ENCODE results near the gene PATL2. TPM values are rescaled to one million over a fixed set of nuclear protein-coding genes. Genes with fewer than 3 reads are reported as not detected.
A peak's percentile ranks its signal among the peaks of the same experiment; 100 is the strongest.
"Not testable (repeated sequence)": the region's sequence is repeated elsewhere in the genome, so short reads cannot be mapped to it uniquely, and the experiment has no call there.

Gene PATL2
- total RNA-seq, 2 experiments from 2014 or later: 11.2 to 14.1 TPM

DNA sequence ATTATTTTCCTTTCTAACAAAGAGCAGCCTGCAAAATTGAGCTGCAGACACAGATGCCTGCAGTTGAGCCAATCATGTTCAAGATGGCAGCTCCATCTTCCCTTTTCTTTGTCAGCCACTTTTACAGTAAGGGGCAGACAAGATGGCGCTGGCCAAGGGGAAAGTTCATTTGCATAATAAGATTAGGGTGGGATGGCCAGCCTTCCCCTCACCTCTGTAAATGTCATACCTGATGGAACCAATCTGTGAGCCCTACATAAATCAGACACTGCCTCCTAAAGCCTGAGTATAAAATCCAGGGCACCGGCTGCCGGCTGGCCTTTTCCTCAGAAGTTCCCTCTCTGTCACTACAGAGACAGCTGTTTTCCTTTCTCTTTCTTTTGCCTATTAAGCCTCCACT is 15.8 kb downstream of the PATL2 start:
- intact Hi-C loops (cut with DNase I, micrococcal nuclease): no loop called here
- Mint-ChIP-seq H3K4me3 (no peak overlapping the region), H3K27ac (no peak overlapping the region), H3K27me3 (no peaks in the 10 kb centered on the region), H3K4me1 (peaks cover 10% of the 10 kb centered on the region), H3K36me3 (ENCODE audit: low read depth) (no peaks in the 10 kb centered on the region), H3K9me3 (ENCODE audit: low read depth) (peaks cover 5% of the 10 kb centered on the region)
- DNase-seq (no peak), ATAC-seq (no peak)
- ChIA-PET POLR2A (interaction anchor here (0.6 kb wide), 1 partner anchor 668 kb away, joined by 3 read pairs; no protein-coding TSS in a partner anchor), CTCF (interaction anchor here (1.2 to 1.4 kb wide), 2 partner anchors 29 to 41 kb away, joined by 3 to 5 read pairs; partner anchors contain the start of gene TRIM69)

- Mint-ChIP-seq H3K4me1 (peaks cover 13% of the 10 kb centered on the region), H3K9me3 (ENCODE audit: low read depth) (peaks cover 2% of the 10 kb centered on the region), H3K27ac (no peak overlapping the region), H3K4me3 (no peak overlapping the region), H3K27me3 (no peaks in the 10 kb centered on the region), H3K36me3 (ENCODE audit: low read depth) (peaks cover under 1% of the 10 kb centered on the region)
- no peak for DNase-seq
- ATAC-seq: no peak
- CTCF ChIA-PET: no interaction called here
- intact Hi-C loops (cut with DNase I, micrococcal nuclease): no loop called here
- POLR2A ChIA-PET: no interaction called here
Observed at GRCh38 chr15:44694416-44694815, 16.7 kb downstream of the PATL2 start.

DNA sequence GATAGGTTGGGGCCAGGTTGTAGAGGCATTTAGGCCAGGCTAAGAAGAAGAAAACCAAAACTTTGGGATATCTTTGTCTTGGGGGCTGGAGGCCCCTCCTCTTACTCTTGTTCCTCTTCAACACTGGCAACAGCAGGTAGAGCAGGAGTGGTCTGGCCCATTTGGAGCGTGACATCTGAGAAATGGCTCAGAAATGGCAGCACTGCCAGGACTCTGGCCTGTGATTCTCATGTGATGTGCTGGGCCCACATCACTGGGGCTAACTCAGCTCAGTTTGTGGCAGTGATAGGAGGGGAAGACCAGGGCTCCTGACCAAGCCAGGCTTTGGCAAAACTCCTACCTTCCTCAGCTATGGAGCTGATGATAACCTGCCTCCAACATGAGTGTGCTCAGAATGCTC is 18.5 kb downstream of the PATL2 start:
- intact Hi-C loops (cut with DNase I, micrococcal nuclease): no loop called here
- Mint-ChIP-seq H3K4me3 (no peak overlapping the region), H3K27me3 (no peaks in the 10 kb centered on the region), H3K27ac (no peak overlapping the region), H3K4me1 (peaks cover 19% of the 10 kb centered on the region), H3K9me3 (ENCODE audit: low read depth) (peaks cover 14% of the 10 kb centered on the region), H3K36me3 (ENCODE audit: low read depth) (peaks cover 7% of the 10 kb centered on the region)
- CTCF ChIA-PET: interaction anchor here (1.2 to 2.0 kb wide), 6 partner anchors 10 to 66 kb away, joined by 3 to 7 read pairs (median 4); partner anchors contain the start of genes B2M and PATL2
- POLR2A ChIA-PET: no interaction called here
- DNase-seq: no peak
- no peak for ATAC-seq

DNA sequence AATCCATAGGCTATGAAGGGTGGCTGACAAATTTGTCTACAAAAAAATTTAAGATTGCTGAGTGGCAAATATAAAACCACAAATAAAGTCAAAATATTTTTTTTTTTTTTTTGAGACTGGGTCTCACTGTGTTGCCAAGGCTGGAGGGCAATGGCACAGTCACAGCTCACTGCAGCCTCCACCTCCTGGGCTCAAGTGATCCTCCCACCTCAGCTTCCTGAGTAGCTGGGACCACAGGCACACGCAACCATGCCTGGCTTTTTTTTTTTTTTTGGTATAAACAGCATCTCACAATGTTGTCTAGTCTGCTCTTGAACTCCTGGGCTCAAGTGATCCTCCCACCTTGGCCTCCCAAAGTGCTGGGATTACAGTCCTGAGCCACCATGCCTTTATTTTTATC is 20.9 kb downstream of the PATL2 start:
- intact Hi-C loops (cut with DNase I, micrococcal nuclease): not testable (repeated sequence)
- ATAC-seq: peak; percentile 51

GRCh38 chr15:44689318-44689717 is 21.8 kb downstream of the PATL2 start:
- H3K27me3 Mint-ChIP-seq; ATAC-seq; H3K27ac Mint-ChIP-seq; H3K4me3 Mint-ChIP-seq; intact Hi-C loops (cut with DNase I, micrococcal nuclease); DNase-seq: not testable (repeated sequence)
- peaks cover 31% of the 10 kb centered on the region for H3K9me3 Mint-ChIP-seq (ENCODE audit: low read depth)
- CTCF ChIA-PET: interaction anchor here (1.2 kb wide), 1 partner anchor 12 kb away, joined by 3 read pairs; no protein-coding TSS in a partner anchor
- H3K4me1 Mint-ChIP-seq: peaks cover 22% of the 10 kb centered on the region
- H3K36me3 Mint-ChIP-seq (ENCODE audit: low read depth): peaks cover 14% of the 10 kb centered on the region
- POLR2A ChIA-PET: interaction anchor here (0.7 to 1.9 kb wide), 2 partner anchors 11 to 22 kb away, joined by 8 to 12 read pairs; partner anchors contain the start of genes B2M and PATL2

More for the DNA sequence above, 20.9 kb downstream of the PATL2 start:
- not testable (repeated sequence) for H3K4me3 Mint-ChIP-seq, H3K27me3 Mint-ChIP-seq, H3K27ac Mint-ChIP-seq, DNase-seq
- peaks cover 10% of the 10 kb centered on the region for H3K36me3 Mint-ChIP-seq (ENCODE audit: low read depth)
- POLR2A ChIA-PET: interaction anchor here (0.7 to 0.9 kb wide), 2 partner anchors 12 to 20 kb away, joined by 3 to 8 read pairs; no protein-coding TSS in a partner anchor
- H3K4me1 Mint-ChIP-seq: peaks cover 21% of the 10 kb centered on the region
- CTCF ChIA-PET: interaction anchor here (0.6 to 1.4 kb wide), 5 partner anchors 9 to 47 kb away, joined by 3 to 4 read pairs (median 3); no protein-coding TSS in a partner anchor
- H3K9me3 Mint-ChIP-seq (ENCODE audit: low read depth): peaks cover 26% of the 10 kb centered on the region

DNA sequence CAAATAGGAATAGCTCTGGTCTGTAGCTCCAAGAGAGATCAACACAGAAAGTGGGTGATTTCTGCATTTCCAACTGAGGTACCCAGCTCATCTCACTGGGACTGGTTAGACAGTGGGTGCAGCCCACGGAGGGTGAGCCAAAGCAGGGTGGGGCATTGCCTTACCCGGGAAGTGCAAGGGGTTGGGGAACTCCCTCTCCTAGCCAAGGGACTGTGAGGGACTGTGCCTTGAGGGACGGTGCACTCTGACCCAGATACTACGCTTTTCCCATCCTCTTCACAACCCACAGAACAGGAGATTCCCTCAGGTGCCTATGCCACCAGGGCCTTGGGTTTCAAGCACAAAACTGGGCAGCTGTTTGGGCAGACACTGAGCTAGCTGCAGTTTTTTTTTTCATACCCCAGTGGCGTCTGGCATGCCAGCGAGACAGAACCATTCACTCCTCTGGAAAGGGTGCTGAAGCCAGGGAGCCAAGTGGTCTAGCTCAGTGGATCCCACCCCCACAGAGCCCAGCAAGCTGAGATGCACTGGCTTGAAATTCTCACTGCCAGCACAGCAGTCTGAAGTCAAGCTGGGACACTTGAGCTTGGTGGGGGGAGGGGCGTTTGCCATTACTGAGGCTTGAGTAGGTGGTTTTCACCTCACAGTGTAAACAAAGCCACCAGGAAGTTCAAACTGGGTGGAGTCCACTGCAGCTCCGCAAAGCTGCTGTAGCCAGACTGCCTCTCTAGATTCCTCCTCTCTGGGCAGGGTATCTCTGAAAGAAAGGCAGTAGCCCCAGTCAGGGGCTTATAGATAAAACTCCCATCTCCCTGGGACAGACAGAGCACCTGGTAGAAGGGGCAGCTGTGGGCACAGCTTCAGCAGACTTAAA is 28.1 kb downstream of the PATL2 start:
- Mint-ChIP-seq H3K4me1 (peaks cover 65% of the 10 kb centered on the region), H3K9me3 (ENCODE audit: low read depth) (peaks cover 21% of the 10 kb centered on the region), H3K4me3 (peak overlapping the region; percentile 50), H3K36me3 (ENCODE audit: low read depth) (peaks cover 11% of the 10 kb centered on the region), H3K27ac (peak overlapping the region; percentile 92)
- ATAC-seq: peak; percentile 70
- DNase-seq: peak; percentile 90
- ChIA-PET CTCF (interaction anchor here (0.6 to 4.4 kb wide), 7 partner anchors 10 to 39 kb away, joined by 3 to 35 read pairs (median 6); partner anchors contain the start of genes B2M, PATL2 and SPG11), POLR2A (interaction anchor here (0.6 to 2.3 kb wide), 11 partner anchors 19 to 544 kb away, joined by 3 to 17 read pairs (median 4); partner anchors contain the start of genes B2M, EIF3J, PATL2 and SPG11)
- H3K27me3 Mint-ChIP-seq: not testable (repeated sequence)
- intact Hi-C loops (cut with DNase I, micrococcal nuclease): loop anchor here (1.0 to 2.0 kb wide), 4 partner anchors 14 to 28 kb away; partner anchors contain the start of genes B2M (in 1 of the 2) and PATL2 (in 1 of the 2)

DNA sequence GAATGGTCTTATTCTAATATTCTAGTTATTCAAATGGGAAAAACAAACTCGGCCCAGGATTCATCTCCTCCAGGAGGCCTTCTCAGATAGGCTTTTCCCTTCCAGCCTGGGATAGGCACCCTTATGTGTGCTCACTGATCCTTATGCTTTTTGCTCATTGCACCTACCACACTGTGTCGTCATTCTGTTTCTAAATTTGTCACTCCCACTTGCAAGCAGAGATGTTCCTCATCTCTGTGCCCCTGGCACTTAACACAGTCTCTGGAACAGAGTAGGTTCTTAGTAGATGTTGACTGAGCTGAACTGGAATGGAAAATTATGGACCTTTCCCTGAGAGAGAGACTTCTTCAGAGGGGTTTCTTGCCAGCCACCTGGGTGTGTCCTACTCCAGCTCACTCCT is 28.9 kb downstream of the PATL2 start:
- ATAC-seq (peak; percentile 75), DNase-seq (no peak)
- H3K36me3 Mint-ChIP-seq (ENCODE audit: low read depth): peaks cover 11% of the 10 kb centered on the region
- peaks cover 17% of the 10 kb centered on the region for H3K9me3 Mint-ChIP-seq (ENCODE audit: low read depth)
- peaks cover 72% of the 10 kb centered on the region for H3K4me1 Mint-ChIP-seq
- H3K4me3 Mint-ChIP-seq: peak overlapping the region; percentile 50
- no peaks in the 10 kb centered on the region for H3K27me3 Mint-ChIP-seq
- ChIA-PET POLR2A (interaction anchor here (0.5 to 2.3 kb wide), 3 partner anchors 19 to 147 kb away, joined by 3 to 17 read pairs (median 4); partner anchors contain the start of genes B2M, PATL2 and SPG11), CTCF (interaction anchor here (0.6 to 4.4 kb wide), 7 partner anchors 8 to 104 kb away, joined by 3 to 35 read pairs (median 4); partner anchors contain the start of genes B2M, PATL2 and SPG11)
- intact Hi-C loops (cut with DNase I, micrococcal nuclease): loop anchor here in 1 of 2 experiments (2.0 kb wide), 3 partner anchors 15 to 29 kb away; partner anchors contain the start of genes B2M and PATL2
- H3K27ac Mint-ChIP-seq: peak overlapping the region; percentile 92

DNA sequence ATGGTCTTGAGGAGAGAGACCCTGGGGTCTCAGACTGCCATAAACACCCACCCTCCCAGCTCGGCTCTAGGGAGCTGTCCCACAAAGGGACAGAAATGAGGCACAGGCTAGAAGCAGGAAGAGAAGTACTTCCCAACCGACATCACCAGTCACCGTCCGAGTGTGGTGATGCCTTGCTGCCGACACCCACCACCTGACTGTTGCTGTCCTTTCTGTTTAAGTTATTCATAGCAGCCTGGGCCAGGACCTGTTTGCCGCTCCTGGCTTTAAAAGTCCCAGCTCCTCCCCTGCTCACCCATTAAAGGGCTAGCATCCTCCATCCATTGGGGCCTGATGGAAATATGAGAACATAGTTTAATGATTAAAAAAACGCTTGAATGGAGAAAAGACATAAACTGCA is 34.4 kb downstream of the PATL2 start:
- peak; percentile 68 for ATAC-seq
- ChIA-PET POLR2A (interaction anchor here (0.6 to 2.6 kb wide), 4 partner anchors 12 to 1765 kb away, joined by 3 to 26 read pairs (median 7); partner anchors contain the start of genes B2M and PATL2), CTCF (interaction anchor here (0.5 to 2.0 kb wide), 7 partner anchors 10 to 54 kb away, joined by 3 to 15 read pairs (median 5); partner anchors contain the start of genes B2M, PATL2 and SPG11)
- no peaks in the 10 kb centered on the region for H3K27me3 Mint-ChIP-seq
- H3K27ac Mint-ChIP-seq: peak overlapping the region; percentile 89
- peaks cover 3% of the 10 kb centered on the region for H3K36me3 Mint-ChIP-seq (ENCODE audit: low read depth)
- DNase-seq: peak; percentile 67
- no peaks in the 10 kb centered on the region for H3K9me3 Mint-ChIP-seq (ENCODE audit: low read depth)
- H3K4me1 Mint-ChIP-seq: peaks cover 83% of the 10 kb centered on the region
- peak overlapping the region; percentile 41 for H3K4me3 Mint-ChIP-seq
- intact Hi-C loops (cut with DNase I, micrococcal nuclease): loop anchor here in 1 of 2 experiments (2.0 kb wide), 1 partner anchor 52 kb away; no protein-coding TSS in a partner anchor

DNA sequence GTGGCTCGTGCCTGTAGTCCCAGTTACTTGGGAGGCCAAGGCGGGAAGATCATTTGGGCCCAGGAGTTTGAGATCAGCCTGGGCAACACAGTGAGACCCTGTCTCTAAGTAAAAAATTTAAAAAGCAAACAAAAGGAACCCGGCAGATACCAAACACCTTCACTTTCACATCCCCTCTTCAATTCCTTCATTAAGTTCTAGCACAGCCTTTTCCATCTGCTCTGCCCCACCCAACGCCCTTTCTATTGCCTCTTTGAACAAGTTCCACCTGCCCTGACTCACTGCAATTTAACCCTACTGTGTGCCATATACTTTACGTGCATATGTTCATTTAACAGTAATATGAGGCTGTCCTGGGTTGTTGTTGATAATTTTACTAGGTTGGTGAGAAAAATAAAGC is 35.2 kb downstream of the PATL2 start:
- intact Hi-C loops (cut with DNase I, micrococcal nuclease): loop anchor here in 1 of 2 experiments (1.0 to 2.0 kb wide), 2 partner anchors 10 to 53 kb away; no protein-coding TSS in a partner anchor
- Mint-ChIP-seq H3K9me3 (ENCODE audit: low read depth) (no peaks in the 10 kb centered on the region), H3K36me3 (ENCODE audit: low read depth) (peaks cover 3% of the 10 kb centered on the region), H3K27me3 (no peaks in the 10 kb centered on the region), H3K4me3 (peak overlapping the region; percentile 41), H3K27ac (peak overlapping the region; percentile 89), H3K4me1 (peaks cover 85% of the 10 kb centered on the region)
- POLR2A ChIA-PET: interaction anchor here (1.2 kb wide), 1 partner anchor 40 kb away, joined by 4 read pairs; no protein-coding TSS in a partner anchor
- ATAC-seq (no peak), DNase-seq (no peak)
- CTCF ChIA-PET: no interaction called here

DNA sequence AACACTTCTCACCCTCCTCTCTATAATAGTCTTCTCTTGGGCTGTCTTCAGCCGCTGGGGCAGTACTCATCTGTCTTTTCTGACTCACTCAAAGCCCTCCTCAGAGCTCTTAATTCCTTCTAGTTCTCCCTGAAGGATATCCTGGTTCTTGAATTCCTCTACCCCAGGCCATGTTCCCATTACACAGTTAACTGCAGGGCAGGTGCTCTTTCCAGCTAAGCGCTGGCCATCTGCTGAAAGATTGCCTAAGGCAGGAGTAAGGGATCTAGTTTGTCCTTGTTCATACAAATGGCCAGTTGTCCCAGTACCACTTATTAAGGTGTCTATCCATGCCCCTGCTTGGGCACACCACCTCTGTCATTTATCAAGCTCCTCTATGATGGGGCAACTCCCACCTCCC is 37.5 kb downstream of the PATL2 start:
- H3K27me3 Mint-ChIP-seq: no peaks in the 10 kb centered on the region
- ChIA-PET POLR2A (interaction anchor here (0.8 to 0.9 kb wide), 2 partner anchors 10 to 77 kb away, joined by 3 to 4 read pairs; no protein-coding TSS in a partner anchor), CTCF (interaction anchor here (0.8 to 3.2 kb wide), 2 partner anchors 10 to 55 kb away, joined by 3 to 16 read pairs; partner anchors contain the start of gene SPG11)
- peak overlapping the region; percentile 51 for H3K27ac Mint-ChIP-seq
- DNase-seq (no peak), ATAC-seq (no peak)
- H3K36me3 Mint-ChIP-seq (ENCODE audit: low read depth): peaks cover 3% of the 10 kb centered on the region
- H3K4me1 Mint-ChIP-seq: peaks cover 90% of the 10 kb centered on the region
- no peaks in the 10 kb centered on the region for H3K9me3 Mint-ChIP-seq (ENCODE audit: low read depth)
- no peak overlapping the region for H3K4me3 Mint-ChIP-seq
- intact Hi-C loops (cut with DNase I, micrococcal nuclease): no loop called here
